Retinal pigment epithelial cell (primary cell): ENCODE data around the gene NMU.

Experiments used
- DNase-seq: peaks from one replicate; pipeline ENCODE4 v3.0.0-alpha.2; 2010; ENCODE audit warnings: low read depth
- H3K4me3 ChIP-seq: 2 replicates; pipeline ENCODE4 v1.5.1; 2011; ENCODE audit warnings: mild to moderate bottlenecking, low read length, control low read depth, moderate library complexity
- CTCF ChIP-seq: conservative IDR thresholded peaks from 2 replicates; pipeline ENCODE4 v1.5.1; 2011; ENCODE audit warnings: low read depth, low read length, control low read depth, inconsistent platforms

The NMU gene

GRCh38 chr4:55547918-55548317 lies 88.2 kb downstream of the NMU start:
- no peak for TF ChIP-seq CTCF
- no peak overlapping the region for H3K4me3 ChIP-seq
- DNase-seq = no peak

- TF ChIP-seq CTCF = no peak
- DNase-seq = no peak
These were observed 88.7 kb downstream of the NMU start for GRCh38 chr4:55547466-55547770.

GRCh38 chr4:55546756-55547465 lies 89.2 kb downstream of the NMU start, which contains the start of gene CLOCK:
CLOCK (minus strand) TSS chr4:55546909; CDS start chr4:55482785, 64,124 bp downstream.
- TF ChIP-seq CTCF = peak; percentile 44
- H3K4me3 ChIP-seq = peak within 1 kb of the TSS; percentile 80

More at GRCh38 chr4:55547466-55547770, 88.7 kb downstream of the NMU start:
- peak overlapping the region; percentile 80 for H3K4me3 ChIP-seq

GRCh38 chr4:55546506-55546755 lies 89.7 kb downstream of the NMU start:
- peak overlapping the region; percentile 80 for H3K4me3 ChIP-seq
- no peak for DNase-seq
- TF ChIP-seq CTCF = no peak

More at GRCh38 chr4:55546756-55547465, 89.2 kb downstream of the NMU start, which contains the start of gene CLOCK:
- DNase-seq = no peak

GRCh38 chr4:55545641-55546505 lies 90.2 kb downstream of the NMU start:
- no peak for DNase-seq
- TF ChIP-seq CTCF = no peak
- peak overlapping the region; percentile 80 for H3K4me3 ChIP-seq
